ENCODE measurements around the gene EEIG1.

The EEIG1 gene

DNA sequence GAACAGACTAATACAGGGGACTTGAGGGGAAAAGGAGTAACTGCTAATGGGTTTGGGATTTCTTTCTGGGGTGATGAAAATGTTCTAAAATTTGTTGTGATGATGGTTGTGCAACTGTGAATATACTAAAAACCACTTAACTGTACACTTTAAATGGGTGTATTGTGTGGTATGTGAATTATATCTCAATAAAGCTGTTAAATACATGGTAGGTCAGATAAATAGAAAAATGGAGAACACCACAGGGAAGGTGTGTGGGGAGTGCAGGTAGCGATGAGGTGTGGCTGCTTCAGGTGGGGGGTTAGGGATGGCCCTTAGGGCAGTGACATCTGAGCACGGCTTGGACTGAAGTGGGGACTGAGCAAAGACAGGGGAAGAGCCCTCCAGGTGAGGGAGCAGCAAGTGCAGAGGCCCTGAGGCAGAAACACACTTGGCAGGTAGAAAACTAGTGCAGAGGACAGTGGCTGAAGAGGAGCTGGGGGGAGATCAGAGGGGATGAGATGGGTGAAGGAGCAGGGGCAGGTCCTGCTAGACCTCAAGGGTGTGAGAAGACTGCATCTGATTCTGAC, 20.9 kb downstream of the EEIG1 start:
- no peak for DNase-seq (ENCODE audit: low spot score)

DNA sequence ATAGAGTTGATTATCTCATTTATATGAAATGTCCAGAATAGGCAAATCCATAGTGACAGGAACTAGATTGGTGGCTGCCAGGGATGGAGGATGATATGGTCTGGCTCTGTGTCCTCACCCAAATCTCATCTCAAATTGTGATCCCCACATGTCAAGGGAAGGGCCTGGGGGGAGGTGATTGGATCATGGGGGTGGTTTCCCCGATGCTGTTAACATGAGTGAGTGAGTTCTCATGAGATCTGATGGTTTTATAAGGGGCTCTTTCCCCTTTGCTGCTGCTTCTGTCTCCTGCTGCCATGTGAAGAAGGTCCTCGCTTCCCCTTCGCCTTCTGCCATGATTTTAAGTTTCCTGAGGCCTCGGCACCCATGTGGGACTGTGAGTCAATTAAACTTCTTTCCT, 21.4 kb downstream of the EEIG1 start:
- DNase-seq (ENCODE audit: low spot score), result no peak

DNA sequence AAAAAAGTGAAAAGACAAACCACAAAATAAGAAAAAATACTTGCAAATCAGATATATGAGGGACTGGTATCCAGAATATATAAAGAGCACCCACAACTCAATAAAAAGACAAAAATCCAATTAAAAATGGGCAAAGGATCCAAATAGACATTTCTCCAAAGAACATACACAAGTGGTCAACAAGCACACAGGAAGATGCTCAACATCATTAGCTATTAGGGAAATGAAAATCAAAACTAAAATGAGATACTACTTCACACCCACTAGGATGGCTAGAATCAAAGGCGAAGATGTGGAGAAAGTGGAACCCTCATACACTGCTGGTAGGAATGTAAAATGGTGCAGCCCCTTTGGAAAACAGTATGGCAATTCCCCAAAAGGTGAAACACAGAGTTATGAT, 22.1 kb downstream of the EEIG1 start:
- DNase-seq (ENCODE audit: low spot score), result no peak

DNA sequence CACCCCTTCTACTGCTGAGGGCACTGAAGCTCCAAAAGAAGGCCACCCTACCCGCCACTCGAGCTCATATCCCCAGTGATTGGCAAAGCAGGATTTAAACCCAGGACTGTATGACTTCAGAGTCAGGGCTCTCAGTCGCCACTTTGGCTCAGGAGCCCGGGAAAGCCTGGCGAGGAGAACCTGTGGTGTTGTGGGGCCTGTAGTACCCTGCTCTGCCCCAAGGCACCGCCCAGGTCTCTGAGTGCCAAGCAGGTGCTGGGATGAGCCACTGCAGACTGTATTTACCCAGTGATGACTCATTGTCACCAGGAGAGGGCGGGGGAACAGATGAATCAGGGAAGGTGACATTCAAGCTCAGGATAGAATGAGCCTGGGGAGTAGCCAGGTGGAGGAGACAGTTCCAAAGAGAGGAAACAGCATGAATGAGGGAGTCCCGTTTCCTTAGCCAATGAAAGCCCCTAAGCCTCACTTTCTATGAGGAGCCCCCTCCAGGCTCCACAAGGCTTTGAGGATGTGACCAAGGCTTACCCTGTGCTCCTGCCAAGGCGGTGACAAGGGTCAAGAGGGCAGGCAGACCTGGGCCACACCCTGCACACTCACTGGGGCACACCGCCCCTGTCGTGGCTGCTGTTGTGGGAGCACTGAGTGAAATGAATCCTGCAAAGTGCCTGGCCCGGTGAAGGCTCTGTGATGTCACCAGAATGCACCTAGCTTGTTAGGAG, 25.3 kb downstream of the EEIG1 start:
- DNase-seq (ENCODE audit: low spot score), result peak; percentile 82

DNA sequence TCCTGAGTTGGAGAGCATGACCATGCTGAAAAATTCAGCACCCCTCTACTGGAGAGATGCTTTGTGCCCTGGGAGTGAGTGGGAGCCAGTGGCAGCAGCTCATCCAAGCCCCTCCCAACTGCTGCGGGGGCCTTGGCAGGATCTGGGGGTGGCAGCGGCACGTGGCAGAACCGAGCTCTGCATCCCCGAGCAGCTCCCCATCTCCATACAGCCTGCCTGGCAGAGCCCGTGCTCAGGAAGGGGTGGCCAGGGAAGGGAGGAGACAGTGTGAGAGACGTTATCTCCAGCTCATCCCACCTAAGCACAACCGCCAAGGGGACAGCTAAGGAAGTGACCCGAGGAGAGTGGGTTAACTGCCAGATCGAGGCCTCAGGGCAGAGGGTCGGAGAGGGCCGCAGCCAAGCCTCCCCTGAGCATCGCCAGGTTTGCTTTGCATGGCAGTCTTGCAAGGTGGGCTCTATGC, 25.9 kb downstream of the EEIG1 start:
- no peak for DNase-seq (ENCODE audit: low spot score)

DNA sequence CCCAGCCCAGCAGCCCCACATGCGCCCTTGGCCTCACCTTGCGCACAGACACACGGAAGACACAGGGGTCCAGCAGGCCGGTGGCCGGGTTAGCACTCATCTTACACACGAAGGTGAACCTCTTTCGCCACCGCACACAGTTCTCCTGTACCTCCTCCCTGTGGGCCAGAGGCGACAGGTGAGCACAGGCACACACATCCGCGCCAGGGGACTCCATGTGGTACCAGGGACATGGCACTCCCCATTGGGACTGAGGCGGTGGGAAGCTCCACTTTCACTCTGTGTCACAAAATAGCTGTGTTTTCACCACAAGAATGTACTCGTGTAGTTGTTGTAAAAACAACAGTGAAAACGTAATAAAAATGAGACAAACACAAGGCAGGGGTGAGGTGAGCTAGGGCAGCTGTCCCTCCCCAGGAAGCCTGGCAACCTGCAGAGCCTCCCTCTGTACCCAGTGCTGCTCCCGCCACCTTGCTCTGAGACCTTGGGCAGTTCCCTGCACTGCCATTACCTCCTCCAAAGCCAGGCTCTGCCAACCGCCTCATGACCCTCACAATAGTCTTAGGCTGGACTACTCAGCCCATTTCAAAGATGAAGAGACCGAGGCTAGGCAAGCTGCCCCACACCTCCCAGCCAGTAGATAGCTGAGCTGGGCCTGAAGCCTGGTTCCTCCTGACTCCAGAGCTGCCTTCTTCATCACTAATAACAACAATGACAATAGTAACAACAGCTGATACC, 26.9 kb downstream of the EEIG1 start:
- DNase-seq (ENCODE audit: low spot score), result no peak

DNA sequence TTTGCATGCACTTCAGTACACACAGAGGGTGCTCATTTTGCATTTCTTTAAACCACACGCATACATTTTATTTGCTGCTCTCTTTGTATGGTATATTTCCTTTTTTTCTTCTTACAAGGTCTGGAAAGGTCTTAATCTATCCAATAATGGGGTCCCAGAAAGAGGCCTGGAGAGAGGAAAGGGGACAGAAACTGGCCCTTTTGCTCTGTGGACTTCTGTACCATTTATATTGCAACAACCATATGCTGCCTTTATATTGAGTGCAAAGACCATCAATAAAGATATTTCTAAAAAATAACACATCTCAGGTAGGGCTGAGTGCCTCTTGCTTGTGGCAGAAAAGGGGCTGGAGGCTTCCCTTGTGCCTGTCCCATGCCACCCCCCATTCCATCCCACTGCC, 27.6 kb downstream of the EEIG1 start:
- no peak for DNase-seq (ENCODE audit: low spot score)

DNA sequence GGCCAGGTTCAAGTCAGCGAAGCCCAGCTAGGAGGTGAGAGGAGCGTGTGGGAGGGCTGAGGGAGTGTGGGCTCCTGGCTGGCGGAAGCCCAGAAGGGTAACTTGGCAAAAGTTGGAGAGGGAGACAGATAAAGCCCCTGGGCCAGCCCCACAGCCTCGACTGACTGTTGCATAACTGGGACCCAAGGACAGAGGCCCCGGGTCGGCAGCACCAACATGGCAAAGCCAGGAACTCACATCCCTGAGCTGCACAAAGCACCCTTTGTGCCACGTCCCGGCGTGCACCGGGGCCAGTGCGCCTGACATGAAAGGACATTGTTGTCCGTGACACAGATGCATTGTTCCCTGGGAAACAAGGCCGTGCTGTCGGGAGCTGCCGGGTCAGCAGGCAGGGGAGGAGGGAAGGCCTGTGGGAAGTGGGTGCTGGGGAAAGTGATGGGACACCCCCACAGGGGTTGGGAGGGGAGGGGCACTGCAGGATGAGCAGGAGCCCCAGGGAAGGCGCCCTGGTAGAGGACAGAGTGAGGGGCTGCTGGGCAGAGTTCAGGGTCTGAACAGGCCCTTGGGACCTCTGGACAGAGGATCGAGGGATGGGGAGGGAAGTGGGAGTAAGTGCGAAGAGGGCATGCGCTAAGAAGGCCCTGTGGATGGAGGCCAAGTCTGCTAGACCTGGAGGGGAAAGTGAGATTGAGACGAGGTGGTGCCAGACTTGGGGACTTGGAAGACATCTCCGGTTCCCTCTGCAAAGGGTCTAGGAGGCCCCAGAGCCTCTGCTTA, 30.1 kb downstream of the EEIG1 start:
- DNase-seq (ENCODE audit: low spot score), result no peak

DNA sequence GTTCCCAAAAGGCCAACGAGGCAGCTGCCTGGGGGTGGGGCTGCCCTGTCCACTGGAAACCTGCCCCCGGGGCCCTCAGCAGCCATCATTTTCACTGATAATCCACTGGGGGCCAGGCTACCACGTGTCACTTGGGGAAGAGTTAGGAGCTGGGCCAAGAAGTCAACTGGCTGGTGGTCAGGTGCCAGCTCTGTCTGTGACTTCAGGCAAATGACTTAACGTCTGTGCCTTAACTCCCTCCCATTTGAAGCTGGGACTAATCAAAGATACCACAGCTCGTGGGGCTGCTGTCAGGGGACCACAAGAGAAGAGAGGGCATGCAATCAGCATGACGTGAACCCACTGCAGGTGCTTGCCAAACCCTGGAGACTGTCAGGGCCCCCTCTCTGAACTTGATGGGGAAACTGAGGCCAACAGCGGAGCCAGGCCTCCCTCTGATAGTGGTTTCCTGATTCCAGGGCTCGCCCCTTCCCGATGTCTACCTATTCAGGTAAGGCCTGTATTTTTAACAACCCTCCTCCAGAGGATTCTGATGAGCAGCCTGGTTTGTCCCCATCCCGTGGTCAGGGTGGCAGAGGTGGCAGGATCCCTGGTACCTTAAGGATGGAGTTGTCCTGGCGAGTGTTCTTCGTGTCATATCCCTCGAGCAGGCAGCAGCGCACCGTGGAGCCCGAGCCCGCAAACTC, 30.8 kb downstream of the EEIG1 start:
- no peak for DNase-seq (ENCODE audit: low spot score)

DNA sequence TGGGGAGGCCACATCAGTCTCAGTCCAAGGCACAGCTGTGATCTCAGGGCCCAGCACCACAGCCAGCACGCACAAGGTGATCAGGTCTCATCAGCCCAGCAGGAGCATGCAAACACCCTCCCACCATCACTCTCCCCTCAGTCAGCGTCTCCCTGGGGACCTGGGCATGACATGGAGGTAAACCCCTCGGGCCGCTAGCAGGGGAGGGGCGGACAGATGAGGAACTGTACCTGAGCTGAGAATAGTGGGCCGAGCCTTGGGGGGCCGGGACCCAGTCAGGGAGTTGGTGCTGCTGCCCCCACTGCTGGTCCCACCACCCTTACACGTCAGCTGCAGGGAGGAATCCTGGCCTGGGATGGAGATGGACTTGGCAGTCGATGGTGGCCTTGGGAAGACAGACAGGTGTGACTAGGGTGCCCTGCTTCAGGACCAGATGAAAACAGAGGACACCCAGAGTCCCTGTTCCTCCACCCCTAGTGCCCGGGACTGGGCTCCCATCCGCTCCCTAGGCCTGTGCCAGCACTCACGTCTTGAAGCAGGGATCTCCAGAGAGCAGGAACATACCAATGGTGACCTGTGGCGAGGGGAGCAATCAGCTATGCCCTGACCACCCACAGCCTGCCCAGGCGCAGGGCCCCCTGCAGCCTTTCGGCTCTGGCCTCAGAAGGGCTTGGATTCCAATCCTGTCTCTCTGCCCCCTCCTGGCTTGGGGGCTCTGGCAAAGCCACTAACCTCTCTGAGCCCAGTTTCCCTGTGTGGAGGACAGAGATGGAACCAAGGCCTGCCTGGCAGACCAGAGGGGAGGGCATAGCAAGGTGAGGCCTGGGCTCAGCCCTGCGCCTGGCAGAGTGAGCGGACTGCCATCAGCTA, 32.7 kb downstream of the EEIG1 start:
- no peak for DNase-seq (ENCODE audit: low spot score)

DNA sequence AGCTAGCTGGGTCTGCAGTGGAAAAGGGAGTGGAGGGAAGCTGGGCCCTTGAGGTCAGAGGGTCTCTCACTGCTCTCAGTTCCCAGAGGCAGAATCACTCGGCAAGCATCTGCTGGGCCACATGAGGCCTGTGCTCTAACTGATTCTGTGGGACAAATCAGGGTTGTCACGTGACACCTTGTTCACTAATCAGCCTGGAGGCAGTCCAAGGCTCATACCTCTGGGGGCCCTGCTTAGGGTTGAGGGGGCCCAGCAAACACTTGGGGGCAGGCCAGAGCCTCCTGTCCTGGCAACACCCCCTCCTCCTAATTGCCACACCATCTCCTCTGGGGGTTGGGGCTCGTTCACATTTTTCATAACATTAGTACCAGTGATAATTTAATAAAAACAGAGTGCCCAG, 34.1 kb downstream of the EEIG1 start:
- DNase-seq (ENCODE audit: low spot score), result no peak

DNA sequence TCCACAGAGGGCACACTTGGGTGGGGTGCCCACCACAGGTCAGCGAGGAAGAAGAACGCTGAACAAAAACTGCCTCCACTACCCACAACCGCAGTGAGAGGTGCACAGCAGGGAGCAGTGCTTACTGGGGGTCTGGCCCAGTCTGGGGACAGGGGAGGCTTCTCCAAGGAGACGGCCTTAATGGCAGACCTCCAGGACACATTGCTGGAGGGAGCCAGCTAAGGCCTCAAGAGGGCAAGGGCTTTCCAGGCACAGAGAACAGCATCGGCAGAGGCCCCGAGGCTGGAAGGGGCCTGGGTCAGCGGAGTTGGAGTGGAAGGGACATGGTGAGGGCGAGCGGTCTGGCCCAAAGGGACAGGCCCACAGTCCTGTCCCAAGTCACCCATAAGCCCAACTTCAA, 34.8 kb downstream of the EEIG1 start:
- no peak for DNase-seq (ENCODE audit: low spot score)

DNA sequence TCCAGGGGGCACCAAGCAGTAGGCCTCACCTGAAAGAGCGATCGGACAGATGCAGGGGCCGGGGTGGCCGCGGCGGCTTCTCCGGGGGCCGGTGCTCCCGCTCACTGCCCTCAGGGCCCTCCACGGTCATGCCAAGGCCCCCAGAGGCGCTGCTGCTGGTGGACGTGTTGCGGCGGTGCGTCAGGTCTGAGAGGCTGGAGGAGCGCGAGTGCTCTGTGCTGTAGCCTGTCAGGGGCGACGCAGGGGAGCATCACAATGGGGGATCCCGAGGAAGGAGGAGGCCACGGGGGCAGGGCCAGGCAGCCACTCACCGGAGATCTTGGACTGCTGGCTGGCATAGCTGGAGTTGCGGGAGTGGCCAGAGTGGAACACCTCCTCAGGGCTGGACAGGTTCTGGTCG, 35.5 kb downstream of the EEIG1 start:
- no peak for DNase-seq (ENCODE audit: low spot score)

DNA sequence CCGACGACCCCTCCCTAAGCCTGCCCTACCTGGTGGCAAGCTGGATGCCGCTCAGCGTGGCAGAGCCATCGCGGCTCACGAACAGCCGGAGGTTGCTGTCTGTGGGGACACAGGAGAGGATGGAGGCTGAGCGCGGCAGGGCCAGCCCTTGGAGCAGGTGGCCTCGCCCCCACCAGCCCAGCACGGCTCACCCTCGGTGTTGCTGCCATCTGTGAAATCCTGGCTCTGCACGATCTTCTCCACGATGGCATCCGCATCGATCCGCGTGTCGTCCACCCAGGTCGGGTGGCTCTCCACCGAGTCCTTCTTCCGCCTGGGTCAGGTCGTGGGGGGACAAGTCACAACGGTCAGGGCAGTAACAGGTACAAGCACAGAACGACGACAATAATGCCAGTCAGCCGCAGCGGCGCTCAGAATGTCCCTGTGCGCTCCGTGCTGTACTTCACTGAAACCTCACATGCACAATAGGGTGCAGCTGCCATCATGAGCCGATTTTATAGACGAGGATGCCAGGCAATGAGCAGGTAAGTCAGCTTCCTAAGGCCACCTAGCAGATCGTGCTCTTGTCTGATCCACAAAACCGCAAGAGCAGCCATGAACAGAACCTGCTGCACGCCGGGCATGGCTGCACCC, 36.1 kb downstream of the EEIG1 start:
- DNase-seq (ENCODE audit: low spot score), result no peak

DNA sequence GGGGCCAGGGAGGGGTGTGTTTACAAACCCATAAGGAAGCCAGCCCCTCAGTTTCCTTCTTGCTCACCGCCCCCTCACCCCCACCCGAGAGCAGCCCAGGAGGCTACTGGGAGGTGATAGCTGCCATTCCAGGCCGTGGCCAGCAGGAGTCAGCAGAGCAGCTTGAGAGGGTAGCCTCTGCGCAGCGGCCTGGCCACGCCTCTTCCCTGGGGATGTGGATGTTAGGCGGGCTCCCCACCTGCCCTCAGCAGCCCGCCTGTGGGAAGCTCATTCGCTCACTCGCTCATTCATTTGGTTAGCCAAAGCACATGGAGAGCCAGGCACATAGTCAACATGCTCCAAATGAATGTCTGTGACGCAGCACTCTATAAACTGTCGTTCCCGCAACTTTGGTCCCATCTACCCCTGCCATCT, 37.1 kb downstream of the EEIG1 start:
- peak; percentile 83 for DNase-seq (ENCODE audit: low spot score)

DNA sequence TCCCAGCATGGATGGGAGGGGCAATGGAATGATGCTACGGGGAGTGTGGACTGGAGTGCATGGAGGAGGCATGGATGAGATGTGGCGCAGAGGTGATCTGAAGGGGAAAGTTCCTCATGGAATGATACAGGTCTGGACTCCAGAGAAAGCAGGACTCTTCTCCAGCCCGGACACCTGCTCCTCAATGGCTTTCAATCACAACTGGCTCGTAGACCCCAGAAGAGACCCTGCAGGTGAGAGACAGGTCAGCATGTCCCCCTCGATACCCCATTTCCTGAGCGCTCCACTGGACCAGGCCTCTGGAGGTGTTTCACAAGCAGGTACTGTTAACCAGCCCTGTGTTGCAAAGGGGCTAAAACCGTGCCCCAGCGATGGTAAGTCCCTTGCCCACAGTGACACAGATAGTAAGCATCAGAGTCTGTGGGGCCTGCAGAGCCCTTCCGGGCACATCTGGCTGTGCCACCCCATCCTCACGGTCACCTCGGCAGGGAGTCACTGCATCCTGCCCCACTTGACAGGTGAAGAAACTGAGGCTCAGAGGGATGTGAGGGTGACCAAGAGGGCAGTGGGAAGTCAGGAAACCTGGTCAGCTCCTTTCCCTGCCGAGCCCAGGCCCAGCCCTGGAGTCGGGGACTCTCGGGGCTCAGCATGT, 37.7 kb downstream of the EEIG1 start:
- no peak for DNase-seq (ENCODE audit: low spot score)

DNA sequence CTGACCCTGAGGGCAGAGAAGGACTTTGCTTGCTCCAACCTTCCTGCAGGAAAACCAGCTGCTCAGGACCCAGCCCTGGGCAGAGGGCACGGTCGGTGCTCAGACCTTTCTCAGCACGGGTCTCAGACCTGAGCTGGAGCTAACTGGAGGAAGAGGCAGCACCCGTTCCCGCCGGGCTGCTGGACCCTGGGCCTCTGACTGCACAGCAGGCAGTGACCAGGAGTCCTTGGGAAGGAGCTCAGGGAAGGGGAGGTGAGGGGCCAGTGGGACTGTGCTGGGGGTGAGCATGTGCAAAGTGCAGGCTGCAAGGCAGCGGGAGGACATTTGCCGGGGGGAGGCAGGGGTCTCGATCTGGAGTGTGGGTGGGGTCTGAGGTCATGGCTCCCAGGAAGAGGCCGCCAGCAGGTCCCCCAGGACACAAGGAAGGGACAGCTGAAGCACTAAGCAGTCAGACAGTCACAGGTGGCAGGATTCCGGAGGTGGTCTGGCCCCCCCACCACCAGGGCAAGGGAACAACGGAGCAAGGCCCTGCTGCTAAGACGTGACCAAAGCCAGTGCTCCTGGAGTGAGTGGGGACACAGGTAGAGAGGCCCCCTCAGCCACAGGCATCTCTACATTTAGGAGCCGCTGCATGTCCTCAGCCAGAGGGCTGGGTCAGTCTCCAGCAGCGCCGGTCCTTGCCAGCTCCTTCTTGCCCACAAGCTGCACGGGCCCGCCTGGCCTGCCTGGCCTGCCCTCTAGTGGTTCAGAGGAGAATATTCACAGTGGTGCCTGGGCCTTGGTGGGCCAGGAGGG, 38.4 kb downstream of the EEIG1 start:
- peak; percentile 88 for DNase-seq (ENCODE audit: low spot score)

DNA sequence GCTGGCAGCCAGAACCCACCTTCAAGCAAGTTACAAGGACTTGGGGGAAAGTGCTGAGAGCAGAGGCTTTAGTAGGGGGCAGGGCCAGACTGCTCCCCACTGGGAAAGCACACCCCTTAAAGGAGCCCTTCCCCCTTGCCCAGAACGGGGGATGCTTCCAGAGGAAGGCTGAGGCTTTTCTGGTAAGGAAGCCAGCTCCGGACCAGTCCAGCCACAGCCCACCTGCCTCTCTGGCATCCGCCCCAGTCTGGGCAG, 38.9 kb downstream of the EEIG1 start:
- no peak for DNase-seq (ENCODE audit: low spot score)

All from RKO (cell line).